Mesothelial cell of epicardium (in vitro differentiated cells): ENCODE results near the gene CEP128. TPM values are rescaled to one million over a fixed set of nuclear protein-coding genes. Genes with fewer than 3 reads are reported as not detected.

ENCODE experiments used
- DNase-seq, 2 experiments: peaks; one replicate each; pipeline ENCODE4 v3.0.0; 2021; ENCODE audit warnings: low spot score in 2 of 2; ENCODE audit not compliant: unreplicated experiment in 2 of 2
- H3K27ac Mint-ChIP-seq: 2 replicates; pipeline ENCODE4 v1.8.0; 2021; ENCODE audit warnings: mixed read lengths
- H3K27me3 Mint-ChIP-seq: 2 replicates; pipeline ENCODE4 v1.8.0; 2021; ENCODE audit warnings: low read depth, mixed read lengths
- H3K36me3 Mint-ChIP-seq: 2 replicates; pipeline ENCODE4 v1.8.0; 2021; ENCODE audit warnings: mixed read lengths
- H3K4me1 Mint-ChIP-seq: 2 replicates; pipeline ENCODE4 v1.8.0; 2021; ENCODE audit warnings: mixed read lengths
- H3K4me3 Mint-ChIP-seq: 2 replicates; pipeline ENCODE4 v1.8.0; 2021; ENCODE audit warnings: mild to moderate bottlenecking, moderate library complexity, mixed read lengths
- H3K9me3 Mint-ChIP-seq: 2 replicates; pipeline ENCODE4 v1.8.0; 2021; ENCODE audit warnings: mixed read lengths
- CTCF ChIP-seq: fragments of 200-600 bp; sonication (generic); IDR thresholded peaks from one replicate; pipeline ENCODE4 v1.5.0; 2021; ENCODE audit warnings: antibody characterized with exemption; ENCODE audit not compliant: unreplicated experiment
- total RNA-seq: library from RNA; stranded (reverse); gene quantifications from 3 replicates; pipeline ENCODE4 v1.2.1, GENCODE V29; 2021

CEP128 gene
- total RNA-seq, 1 donor from 2014 or later, result 14.8 TPM

GRCh38 chr14:80713076-80713850 lies 228.3 kb downstream of the CEP128 start:
- H3K9me3 Mint-ChIP-seq, result no peaks in the 10 kb centered on the region
- no peak for TF ChIP-seq CTCF
- no peaks in the 10 kb centered on the region for H3K27me3 Mint-ChIP-seq
- no peak overlapping the region for H3K4me3 Mint-ChIP-seq
- H3K4me1 Mint-ChIP-seq, result no peaks in the 10 kb centered on the region
- H3K36me3 Mint-ChIP-seq, result no peaks in the 10 kb centered on the region
- no peak overlapping the region for H3K27ac Mint-ChIP-seq
- DNase-seq, result no peak

DNA sequence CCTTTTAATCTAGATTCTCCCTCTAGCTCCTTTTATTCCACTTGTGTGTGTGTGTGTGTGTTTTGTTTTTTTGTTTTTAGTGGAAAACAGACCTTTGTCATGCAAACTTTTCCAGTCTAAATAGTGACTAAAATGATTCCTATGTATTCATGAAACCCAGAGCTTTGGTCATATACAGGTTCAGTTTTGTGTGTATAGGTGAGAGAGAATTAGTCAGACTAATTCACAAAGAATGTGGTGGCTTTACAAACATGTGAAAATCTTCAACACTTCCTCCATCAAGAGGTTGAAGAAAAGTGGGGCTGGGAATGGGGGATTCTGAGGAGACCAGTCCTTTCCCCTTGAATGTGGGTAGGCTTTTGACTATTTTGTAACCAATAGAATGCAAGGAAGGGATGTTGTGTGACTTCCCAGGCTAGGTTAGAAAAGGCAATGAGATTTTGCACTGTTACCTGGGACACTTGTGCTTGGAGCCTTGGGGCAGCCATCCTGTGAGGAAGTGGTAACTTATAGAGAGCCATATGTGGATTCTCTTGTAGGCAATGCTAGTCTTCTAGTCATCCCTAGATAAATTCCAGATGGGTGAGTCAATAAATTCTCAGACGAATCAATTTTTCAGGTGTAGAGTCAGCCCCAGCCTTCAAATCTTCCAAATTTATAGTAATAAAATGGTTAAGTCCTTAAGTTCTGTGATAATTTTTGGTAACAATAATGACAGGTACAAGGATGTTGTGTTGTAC lies 236.1 kb downstream of the CEP128 start:
- TF ChIP-seq CTCF, result no peak
- Mint-ChIP-seq H3K27me3 (no peaks in the 10 kb centered on the region), H3K4me1 (no peaks in the 10 kb centered on the region), H3K9me3 (no peaks in the 10 kb centered on the region), H3K4me3 (no peak overlapping the region), H3K36me3 (no peaks in the 10 kb centered on the region), H3K27ac (no peak overlapping the region)
- DNase-seq, result no peak

DNA sequence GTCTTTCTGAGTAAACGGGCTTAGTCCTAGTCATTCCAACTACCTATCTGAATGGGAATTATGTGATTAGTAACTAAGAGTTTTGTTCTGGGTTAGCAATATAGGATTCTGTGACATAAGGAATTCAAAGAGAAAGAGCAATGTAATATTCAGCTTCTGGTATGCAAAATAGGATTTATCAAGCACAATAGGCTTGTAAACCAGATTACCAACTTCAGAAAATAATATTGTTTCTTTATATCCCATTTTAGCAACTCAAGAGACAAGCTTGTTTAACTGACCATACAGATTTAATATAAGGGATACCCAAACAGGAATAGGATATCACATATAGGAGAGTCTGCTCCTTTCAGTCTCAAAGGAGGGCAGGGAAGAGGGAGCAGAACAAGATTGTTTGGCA lies 240.9 kb downstream of the CEP128 start:
- H3K4me3 Mint-ChIP-seq, result no peak overlapping the region
- DNase-seq, result no peak
- no peaks in the 10 kb centered on the region for H3K27me3 Mint-ChIP-seq
- no peaks in the 10 kb centered on the region for H3K9me3 Mint-ChIP-seq
- no peak for TF ChIP-seq CTCF
- H3K36me3 Mint-ChIP-seq, result no peaks in the 10 kb centered on the region
- H3K4me1 Mint-ChIP-seq, result no peaks in the 10 kb centered on the region
- H3K27ac Mint-ChIP-seq, result no peak overlapping the region

DNA sequence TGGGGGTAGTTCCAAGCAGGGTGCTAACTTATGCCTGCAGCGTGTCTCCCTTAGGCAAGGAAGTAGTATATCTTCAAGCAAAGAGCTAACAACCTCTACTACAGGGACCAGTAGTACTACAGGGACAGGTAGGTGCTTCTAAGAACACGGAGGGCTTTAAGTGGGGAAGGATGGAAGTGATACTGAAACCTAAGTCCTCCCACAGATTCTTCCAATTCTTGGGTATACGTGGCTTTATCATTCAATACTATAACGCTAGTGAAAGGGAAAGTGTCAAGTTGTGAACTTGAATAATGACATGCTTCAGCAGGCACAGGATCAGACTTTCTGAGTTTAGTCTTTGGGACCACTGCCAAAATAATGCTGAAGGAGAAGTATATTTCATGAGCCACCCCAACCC lies 241.7 kb downstream of the CEP128 start:
- H3K4me1 Mint-ChIP-seq, result no peaks in the 10 kb centered on the region
- H3K4me3 Mint-ChIP-seq, result no peak overlapping the region
- H3K9me3 Mint-ChIP-seq, result peaks cover 4% of the 10 kb centered on the region
- H3K27me3 Mint-ChIP-seq, result no peaks in the 10 kb centered on the region
- H3K27ac Mint-ChIP-seq, result no peak overlapping the region
- no peak for DNase-seq
- H3K36me3 Mint-ChIP-seq, result no peaks in the 10 kb centered on the region
- no peak for TF ChIP-seq CTCF

DNA sequence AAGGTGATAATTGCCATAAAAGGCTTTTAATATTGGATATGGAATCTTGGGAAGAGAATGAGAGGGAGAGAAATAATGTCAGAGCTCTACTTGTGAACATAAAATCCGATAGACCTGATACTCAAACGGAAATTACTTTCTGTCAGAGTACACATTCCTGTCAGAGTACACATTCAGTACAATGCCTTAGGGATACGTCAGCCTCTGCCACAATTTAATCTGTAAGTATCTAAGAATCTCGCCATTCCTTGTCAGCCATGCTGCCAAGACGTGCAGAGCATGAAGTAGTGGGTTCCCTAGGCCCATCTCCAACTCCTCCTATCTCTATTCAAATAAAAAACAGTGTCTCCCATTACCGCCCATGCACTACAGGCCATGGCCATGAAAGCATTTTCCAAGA lies 242.6 kb downstream of the CEP128 start:
- Mint-ChIP-seq H3K9me3 (peaks cover 10% of the 10 kb centered on the region), H3K4me1 (no peaks in the 10 kb centered on the region), H3K4me3 (no peak overlapping the region), H3K27ac (no peak overlapping the region), H3K27me3 (no peaks in the 10 kb centered on the region), H3K36me3 (no peaks in the 10 kb centered on the region)
- no peak for DNase-seq
- no peak for TF ChIP-seq CTCF
